ENCODE data around the gene SF3A2.

Gene SF3A2

DNA sequence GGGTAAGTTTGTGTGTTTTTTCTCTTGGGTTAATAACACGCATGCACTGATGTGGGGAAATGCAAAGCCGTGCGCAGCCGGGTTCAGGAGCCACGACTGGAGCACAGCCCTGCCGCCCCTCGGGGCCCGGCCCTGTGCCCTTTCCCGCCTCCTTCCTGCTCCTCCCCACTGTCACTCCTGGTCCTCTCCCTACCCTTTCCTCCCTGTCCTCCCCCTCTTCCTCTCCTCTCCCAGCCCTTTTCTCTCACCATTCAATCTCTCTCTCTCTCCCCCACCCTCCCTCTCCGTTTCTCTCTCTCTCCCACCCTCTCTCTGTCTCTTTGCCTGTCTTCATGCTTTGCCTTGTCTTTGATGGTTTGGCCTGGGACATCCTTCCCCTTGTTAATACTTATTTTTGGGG, 27.6 kb upstream of the SF3A2 start:
- H3K27ac ChIP-seq: no peak overlapping the region
- TF ChIP-seq ZFX (IDR thresholded peaks at IDR 0.05): no peak
- TF ChIP-seq, protein P1, sequence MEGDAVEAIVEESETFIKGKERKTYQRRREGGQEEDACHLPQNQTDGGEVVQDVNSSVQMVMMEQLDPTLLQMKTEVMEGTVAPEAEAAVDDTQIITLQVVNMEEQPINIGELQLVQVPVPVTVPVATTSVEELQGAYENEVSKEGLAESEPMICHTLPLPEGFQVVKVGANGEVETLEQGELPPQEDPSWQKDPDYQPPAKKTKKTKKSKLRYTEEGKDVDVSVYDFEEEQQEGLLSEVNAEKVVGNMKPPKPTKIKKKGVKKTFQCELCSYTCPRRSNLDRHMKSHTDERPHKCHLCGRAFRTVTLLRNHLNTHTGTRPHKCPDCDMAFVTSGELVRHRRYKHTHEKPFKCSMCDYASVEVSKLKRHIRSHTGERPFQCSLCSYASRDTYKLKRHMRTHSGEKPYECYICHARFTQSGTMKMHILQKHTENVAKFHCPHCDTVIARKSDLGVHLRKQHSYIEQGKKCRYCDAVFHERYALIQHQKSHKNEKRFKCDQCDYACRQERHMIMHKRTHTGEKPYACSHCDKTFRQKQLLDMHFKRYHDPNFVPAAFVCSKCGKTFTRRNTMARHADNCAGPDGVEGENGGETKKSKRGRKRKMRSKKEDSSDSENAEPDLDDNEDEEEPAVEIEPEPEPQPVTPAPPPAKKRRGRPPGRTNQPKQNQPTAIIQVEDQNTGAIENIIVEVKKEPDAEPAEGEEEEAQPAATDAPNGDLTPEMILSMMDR (conservative IDR thresholded peaks at IDR 0.05): no peak

DNA sequence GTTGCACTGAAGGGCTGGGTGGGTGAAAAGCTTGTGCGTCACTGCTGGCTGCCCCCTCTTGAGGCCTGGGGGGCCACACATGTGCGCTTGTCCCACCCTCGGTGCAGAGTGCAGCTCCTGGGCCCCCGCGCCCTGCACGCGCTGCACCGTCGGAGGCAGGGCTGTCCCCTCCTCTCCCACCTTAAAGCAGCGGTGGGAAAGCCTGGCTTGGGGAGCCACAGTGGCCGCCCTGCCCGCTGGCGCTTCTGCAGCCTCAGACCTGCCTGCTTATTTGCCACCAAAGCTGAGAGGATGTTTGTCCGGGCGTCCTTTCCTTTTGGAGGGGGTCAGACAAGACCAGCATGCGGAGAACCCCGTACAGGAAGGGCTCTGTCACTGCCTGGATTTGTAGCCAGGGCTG, 27.2 kb upstream of the SF3A2 start:
- TF ChIP-seq, protein P1 (conservative IDR thresholded peaks at IDR 0.05): no peak
- no peak for TF ChIP-seq ZFX (IDR thresholded peaks at IDR 0.05)

DNA sequence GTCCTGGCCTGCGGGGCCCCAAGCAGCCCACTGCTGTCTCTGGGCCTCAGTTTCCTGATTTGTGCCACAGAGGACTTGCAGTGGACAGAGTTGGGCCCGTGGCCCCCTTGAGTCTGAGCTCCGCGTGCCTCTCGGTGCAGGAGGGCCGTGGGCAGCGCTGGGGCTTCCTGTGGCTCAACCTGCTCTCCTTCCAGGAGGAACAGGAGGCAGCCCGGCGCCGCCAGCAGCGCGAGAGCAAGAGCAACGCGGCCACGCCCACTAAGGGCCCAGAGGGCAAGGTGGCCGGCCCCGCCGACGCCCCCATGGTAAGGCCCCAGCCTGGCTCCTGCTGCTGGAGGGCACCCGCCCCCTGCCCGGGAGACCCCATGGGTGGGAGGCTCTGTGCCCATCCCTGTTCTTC, 26.4 kb upstream of the SF3A2 start:
- H3K27ac ChIP-seq: no peak overlapping the region
- TF ChIP-seq, protein P1 (conservative IDR thresholded peaks at IDR 0.05): no peak
- TF ChIP-seq ZFX (IDR thresholded peaks at IDR 0.05): no peak

More for the DNA sequence above, 27.2 kb upstream of the SF3A2 start:
- H3K27ac ChIP-seq: no peak overlapping the region

DNA sequence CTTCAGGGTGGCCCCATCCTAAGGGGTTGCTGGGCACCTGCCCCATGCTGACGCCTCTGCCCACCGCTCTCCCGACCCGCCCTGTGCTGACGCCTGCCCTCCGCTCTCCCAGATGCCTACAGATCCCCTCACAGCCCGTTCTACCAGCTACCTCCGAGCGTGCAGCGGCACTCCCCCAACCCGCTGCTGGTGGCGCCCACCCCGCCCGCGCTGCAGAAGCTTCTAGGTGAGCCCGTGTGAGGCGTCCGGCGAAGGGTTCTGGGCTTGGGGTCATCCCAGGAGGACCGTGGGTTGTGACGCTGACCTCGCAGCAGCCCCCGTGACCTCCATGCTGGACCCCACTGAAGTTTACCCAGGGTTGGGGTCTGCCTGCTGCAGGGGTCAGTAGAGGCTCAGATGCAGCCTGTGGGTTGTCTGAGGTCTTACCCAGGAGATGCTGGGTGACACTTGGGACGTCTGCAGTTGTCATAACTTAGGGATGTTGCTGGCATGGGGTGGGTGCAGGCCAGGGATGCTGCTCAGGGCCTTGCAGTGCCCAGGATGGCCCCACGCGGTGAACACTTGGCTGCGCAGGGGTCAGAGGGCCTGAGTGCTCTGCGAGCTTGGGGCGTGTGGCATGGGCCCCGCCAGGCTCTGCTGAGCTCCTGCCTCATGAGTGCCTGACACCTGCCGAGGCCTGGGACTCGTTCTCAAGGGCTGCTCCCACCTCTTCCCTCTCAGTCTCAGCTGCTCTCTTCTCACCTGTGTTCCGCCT, 25.5 kb upstream of the SF3A2 start:
- TF ChIP-seq ZFX (IDR thresholded peaks at IDR 0.05): no peak
- TF ChIP-seq, protein P1 (conservative IDR thresholded peaks at IDR 0.05): no peak
- no peak overlapping the region for H3K27ac ChIP-seq

DNA sequence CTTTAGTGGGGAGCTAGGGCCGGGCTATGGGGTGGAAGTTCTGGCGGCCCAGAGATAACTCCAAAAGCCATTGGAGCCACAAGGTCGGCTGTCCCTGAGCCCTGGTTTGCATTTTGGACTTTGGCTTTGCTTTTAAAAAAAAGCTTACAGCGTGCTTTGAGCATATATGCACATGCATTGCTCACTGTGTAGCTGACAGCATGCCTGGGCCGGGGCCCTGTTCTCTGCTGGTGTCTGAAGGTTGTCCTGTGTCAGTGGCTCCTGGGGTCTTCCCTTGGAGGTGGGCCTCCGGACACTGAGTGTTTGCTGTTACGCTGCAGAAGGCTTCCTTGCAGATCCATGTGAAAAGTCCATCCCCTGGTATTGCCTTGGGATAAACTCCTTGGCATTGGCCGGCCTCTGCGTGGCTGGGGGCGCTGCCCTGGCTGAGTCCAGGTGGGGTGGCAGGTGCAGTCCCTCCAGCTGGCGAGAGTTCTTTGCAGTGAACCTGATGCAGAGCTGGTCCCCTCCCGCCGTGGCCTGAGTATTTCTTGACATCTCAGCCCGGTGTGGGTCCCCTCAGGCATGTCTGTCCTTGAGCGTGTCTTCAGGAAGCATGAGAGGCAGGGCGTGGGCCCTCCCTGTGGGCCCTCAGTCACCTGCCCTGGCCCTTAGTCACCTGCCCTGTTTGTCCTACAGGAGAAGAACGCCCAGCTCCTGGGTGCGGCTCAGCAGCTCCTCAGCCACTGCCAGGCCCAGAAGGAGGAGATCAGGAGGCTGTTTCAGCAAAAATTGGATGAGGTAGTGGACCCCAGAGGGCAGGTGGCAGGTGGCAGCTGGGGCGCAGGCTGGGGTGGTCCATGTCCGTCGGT, 23.5 kb upstream of the SF3A2 start:
- no peak for TF ChIP-seq ZFX (IDR thresholded peaks at IDR 0.05)
- TF ChIP-seq, protein P1 (conservative IDR thresholded peaks at IDR 0.05): no peak

DNA sequence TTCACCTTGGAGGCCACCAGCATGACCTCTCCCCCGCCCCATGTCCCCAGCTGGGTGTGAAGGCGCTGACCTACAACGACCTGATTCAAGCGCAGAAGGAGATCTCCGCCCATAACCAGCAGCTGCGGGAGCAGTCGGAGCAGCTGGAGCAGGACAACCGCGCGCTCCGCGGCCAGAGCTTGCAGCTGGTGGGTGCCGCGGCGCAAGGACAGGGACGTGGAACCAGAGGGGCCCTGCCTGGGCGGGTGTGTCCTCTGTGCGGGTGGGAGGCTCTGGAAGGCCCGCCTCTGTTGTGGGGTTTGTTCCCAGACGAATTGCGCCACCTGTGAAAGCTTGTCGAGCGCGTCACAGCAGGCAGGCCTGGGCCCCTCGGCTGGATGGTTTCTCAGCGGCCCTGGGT, 22.8 kb upstream of the SF3A2 start:
- no peak for TF ChIP-seq ZFX (IDR thresholded peaks at IDR 0.05)
- TF ChIP-seq, protein P1 (conservative IDR thresholded peaks at IDR 0.05): no peak
- no peak overlapping the region for H3K27ac ChIP-seq

More for the DNA sequence above, 23.5 kb upstream of the SF3A2 start:
- no peak overlapping the region for H3K27ac ChIP-seq

DNA sequence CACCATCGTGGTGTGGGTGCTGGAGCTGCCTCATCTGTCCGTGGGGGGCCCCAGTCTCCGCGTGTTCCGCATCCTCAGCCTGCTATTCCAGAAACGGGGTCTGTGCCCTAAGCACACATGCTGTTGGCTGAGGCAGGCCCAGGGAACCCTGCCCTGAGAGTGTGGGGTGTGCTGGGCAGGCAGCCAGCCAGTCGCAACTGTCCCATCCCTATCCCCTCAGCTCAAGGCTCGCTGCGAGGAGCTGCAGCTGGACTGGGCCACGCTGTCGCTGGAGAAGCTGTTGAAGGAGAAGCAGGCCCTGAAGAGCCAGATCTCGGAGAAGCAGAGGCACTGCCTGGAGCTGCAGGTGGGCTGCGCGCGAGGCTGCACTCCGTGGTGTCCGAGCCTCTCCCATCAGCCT, 22.4 kb upstream of the SF3A2 start:
- no peak overlapping the region for H3K27ac ChIP-seq
- no peak for TF ChIP-seq ZFX (IDR thresholded peaks at IDR 0.05)
- TF ChIP-seq, protein P1 (conservative IDR thresholded peaks at IDR 0.05): no peak

All from C4-2B (cell line).